Measurements from ENCODE around the gene PRTFDC1. TPM values are rescaled to one million over a fixed set of nuclear protein-coding genes. Genes with fewer than 3 reads are reported as not detected.

PRTFDC1 gene
- total RNA-seq, 1 donor from 2014 or later: 14.4 TPM

DNA sequence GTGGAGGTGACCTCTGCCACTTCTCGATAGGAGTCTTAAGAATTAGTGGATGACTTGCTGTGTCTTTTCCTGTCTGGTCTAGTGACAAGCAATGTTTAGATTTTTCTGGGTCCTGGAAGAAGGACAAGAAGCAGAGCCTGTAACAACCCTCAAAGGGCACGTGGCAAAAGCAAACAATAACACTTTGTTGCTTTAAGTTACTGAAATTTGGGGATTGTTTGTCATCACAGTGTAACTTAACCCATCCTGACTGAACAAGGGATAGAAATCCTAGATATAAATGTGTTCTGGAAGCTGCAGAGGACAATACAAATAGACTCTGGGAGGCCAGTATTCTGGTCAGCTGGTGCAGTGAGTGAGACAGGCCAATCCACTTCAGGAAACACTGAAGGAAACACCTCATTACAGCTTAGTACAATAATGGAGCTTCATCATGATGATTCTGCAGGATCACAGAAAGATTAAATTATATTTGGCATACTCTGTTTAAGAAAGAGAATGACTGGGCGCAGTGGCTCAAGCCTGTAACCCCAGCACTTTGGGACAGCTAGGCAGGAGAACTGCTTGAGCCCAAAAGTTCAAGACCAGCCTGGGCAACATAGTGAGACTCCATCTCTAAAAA, 40.2 kb upstream of the PRTFDC1 start:
- no peak for DNase-seq
- TF ChIP-seq, protein P1, sequence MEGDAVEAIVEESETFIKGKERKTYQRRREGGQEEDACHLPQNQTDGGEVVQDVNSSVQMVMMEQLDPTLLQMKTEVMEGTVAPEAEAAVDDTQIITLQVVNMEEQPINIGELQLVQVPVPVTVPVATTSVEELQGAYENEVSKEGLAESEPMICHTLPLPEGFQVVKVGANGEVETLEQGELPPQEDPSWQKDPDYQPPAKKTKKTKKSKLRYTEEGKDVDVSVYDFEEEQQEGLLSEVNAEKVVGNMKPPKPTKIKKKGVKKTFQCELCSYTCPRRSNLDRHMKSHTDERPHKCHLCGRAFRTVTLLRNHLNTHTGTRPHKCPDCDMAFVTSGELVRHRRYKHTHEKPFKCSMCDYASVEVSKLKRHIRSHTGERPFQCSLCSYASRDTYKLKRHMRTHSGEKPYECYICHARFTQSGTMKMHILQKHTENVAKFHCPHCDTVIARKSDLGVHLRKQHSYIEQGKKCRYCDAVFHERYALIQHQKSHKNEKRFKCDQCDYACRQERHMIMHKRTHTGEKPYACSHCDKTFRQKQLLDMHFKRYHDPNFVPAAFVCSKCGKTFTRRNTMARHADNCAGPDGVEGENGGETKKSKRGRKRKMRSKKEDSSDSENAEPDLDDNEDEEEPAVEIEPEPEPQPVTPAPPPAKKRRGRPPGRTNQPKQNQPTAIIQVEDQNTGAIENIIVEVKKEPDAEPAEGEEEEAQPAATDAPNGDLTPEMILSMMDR (IDR thresholded peaks at IDR 0.05; ENCODE audit: partially characterized antibody, unreplicated experiment): no peak
- Mint-ChIP-seq H3K36me3 (ENCODE audit: unreplicated experiment) (no peaks in the 10 kb centered on the region), H3K4me3 (ENCODE audit: unreplicated experiment) (no peak overlapping the region), H3K9me3 (ENCODE audit: unreplicated experiment) (peaks cover 3% of the 10 kb centered on the region), H3K4me1 (ENCODE audit: low read depth, unreplicated experiment) (no peaks in the 10 kb centered on the region), H3K27ac (ENCODE audit: unreplicated experiment) (no peak overlapping the region), H3K27me3 (ENCODE audit: unreplicated experiment) (peaks cover 3% of the 10 kb centered on the region)

DNA sequence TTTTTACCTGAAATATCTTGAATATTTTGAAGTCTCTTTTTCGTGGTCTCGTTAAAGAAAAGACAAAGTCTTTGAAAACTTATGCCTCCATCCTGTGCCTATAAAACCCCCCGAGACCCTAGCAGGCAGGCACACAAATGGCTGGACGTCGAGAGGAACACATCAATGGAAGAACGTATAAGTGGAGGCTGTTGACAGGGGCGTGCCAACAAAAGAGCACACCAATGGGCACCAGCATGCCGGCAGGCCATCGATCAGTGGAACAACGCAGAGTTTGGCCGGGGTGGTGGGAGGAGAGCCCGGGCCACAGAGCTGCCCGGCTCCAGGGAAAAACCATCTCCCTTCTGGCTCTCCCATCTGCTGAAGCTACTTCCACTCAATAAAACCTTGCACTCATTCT, 38.9 kb upstream of the PRTFDC1 start:
- Mint-ChIP-seq H3K36me3 (ENCODE audit: unreplicated experiment) (no peaks in the 10 kb centered on the region), H3K4me3 (ENCODE audit: unreplicated experiment) (no peak overlapping the region), H3K4me1 (ENCODE audit: low read depth, unreplicated experiment) (no peaks in the 10 kb centered on the region), H3K9me3 (ENCODE audit: unreplicated experiment) (peaks cover 3% of the 10 kb centered on the region), H3K27me3 (ENCODE audit: unreplicated experiment) (peaks cover 3% of the 10 kb centered on the region), H3K27ac (ENCODE audit: unreplicated experiment) (no peak overlapping the region)
- no peak for DNase-seq
- TF ChIP-seq, protein P1 (IDR thresholded peaks at IDR 0.05; ENCODE audit: partially characterized antibody, unreplicated experiment): no peak

DNA sequence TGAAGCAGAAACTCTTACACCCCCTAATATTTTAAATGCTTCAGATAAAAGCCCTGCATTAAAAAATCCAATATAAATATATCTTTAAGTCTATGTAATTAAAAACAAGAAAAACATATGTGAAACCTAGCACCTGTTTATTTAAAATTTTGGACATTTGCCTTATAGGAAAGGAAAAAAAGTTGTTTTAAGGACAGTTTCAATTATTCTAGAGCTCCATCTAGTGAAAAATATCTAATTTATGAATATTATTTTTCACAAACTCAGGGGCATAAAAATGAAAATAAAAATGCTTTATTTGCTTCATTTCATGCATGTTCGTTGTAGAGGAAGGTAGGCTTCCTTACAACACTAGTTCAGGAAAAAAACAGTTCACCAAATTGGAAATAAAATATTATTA, 37.5 kb upstream of the PRTFDC1 start:
- Mint-ChIP-seq H3K4me3 (ENCODE audit: unreplicated experiment) (no peak overlapping the region), H3K36me3 (ENCODE audit: unreplicated experiment) (no peaks in the 10 kb centered on the region), H3K9me3 (ENCODE audit: unreplicated experiment) (peaks cover 3% of the 10 kb centered on the region), H3K4me1 (ENCODE audit: low read depth, unreplicated experiment) (no peaks in the 10 kb centered on the region), H3K27ac (ENCODE audit: unreplicated experiment) (no peak overlapping the region), H3K27me3 (ENCODE audit: unreplicated experiment) (peaks cover 3% of the 10 kb centered on the region)
- TF ChIP-seq, protein P1 (IDR thresholded peaks at IDR 0.05; ENCODE audit: partially characterized antibody, unreplicated experiment): no peak
- no peak for DNase-seq

DNA sequence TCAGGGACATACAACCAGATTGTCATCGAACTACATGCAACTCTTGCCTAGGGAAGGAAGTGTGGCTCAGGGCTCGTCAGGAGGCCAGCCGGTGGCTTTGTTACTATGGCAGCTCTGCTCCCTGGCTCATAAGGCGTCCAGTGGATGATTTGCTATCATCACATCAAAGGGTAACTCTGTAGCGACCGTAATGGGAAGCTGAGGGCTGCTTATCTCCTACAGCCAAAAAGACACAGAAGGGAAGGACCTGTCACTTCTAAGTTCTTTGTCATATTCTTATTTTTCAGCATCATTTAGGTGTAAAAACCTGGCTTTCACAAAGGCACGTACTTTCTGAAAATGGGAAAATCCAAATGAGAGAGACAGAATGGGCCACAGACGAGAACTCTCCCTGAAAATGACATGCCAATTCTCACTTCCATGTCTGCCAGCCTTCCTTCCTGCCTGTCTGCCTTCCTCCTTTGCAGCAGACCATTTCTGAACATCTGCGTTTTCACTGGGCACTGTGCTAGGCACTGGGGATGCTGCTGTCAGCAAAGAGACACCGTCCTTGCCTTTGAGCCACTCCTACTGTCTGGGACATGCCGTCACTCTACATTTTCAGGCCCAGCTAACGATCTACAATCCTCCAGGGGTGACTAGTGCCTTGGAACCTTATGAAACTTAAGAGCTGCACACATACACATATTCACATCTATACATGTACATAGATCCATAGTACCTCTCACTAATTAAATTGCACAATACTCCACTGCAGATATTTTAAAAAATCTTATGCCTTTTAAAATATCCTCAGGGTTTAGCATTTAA, 36.6 kb upstream of the PRTFDC1 start:
- TF ChIP-seq, protein P1 (IDR thresholded peaks at IDR 0.05; ENCODE audit: partially characterized antibody, unreplicated experiment): no peak
- no peak for DNase-seq

DNA sequence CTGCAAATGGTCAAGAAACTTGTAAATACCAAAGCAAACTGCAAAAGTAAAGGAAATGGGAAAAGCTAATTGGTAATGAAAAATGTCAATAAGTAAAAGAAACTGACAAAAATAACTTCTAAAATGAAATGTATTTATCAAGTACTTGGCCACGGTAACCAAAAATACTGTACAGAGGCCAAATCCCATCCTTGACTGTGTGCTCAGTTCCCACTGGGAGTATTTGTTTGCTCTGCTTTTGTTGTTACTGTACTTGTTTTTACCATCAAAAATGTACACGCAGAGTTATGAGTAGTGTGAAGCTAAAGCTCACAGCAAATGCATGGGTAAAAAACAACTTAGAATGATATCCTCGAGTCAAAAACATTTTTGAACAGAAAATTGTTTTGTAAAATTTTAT, 32.5 kb upstream of the PRTFDC1 start:
- H3K9me3 Mint-ChIP-seq (ENCODE audit: unreplicated experiment): peaks cover 3% of the 10 kb centered on the region
- DNase-seq: no peak
- no peak overlapping the region for H3K4me3 Mint-ChIP-seq (ENCODE audit: unreplicated experiment)
- H3K27me3 Mint-ChIP-seq (ENCODE audit: unreplicated experiment): no peaks in the 10 kb centered on the region
- no peaks in the 10 kb centered on the region for H3K4me1 Mint-ChIP-seq (ENCODE audit: low read depth, unreplicated experiment)
- TF ChIP-seq, protein P1 (IDR thresholded peaks at IDR 0.05; ENCODE audit: partially characterized antibody, unreplicated experiment): no peak
- H3K27ac Mint-ChIP-seq (ENCODE audit: unreplicated experiment): no peak overlapping the region
- H3K36me3 Mint-ChIP-seq (ENCODE audit: unreplicated experiment): no peaks in the 10 kb centered on the region

More for the DNA sequence above, 36.6 kb upstream of the PRTFDC1 start:
- Mint-ChIP-seq H3K9me3 (ENCODE audit: unreplicated experiment) (peaks cover 3% of the 10 kb centered on the region), H3K27ac (ENCODE audit: unreplicated experiment) (no peak overlapping the region), H3K4me3 (ENCODE audit: unreplicated experiment) (no peak overlapping the region), H3K27me3 (ENCODE audit: unreplicated experiment) (peaks cover 3% of the 10 kb centered on the region), H3K4me1 (ENCODE audit: low read depth, unreplicated experiment) (no peaks in the 10 kb centered on the region), H3K36me3 (ENCODE audit: unreplicated experiment) (no peaks in the 10 kb centered on the region)

Data from glutamatergic neuron (in vitro differentiated cells).